AG04449 (cell line): ENCODE measurements around the gene NPAS2.

Experiments used
- CTCF ChIA-PET: fragments of 350-600 bp; formaldehyde crosslinking; extraction: SDS; loops from one replicate; lab custom pipeline; 2021; ENCODE audit warnings: antibody characterized with exemption; lab: Yijun Ruan, JAX
- POLR2A ChIA-PET: fragments of 400-600, 350-600 bp; formaldehyde crosslinking; extraction: SDS; loops from one replicate; lab custom pipeline; 2020; ENCODE audit warnings: antibody characterized with exemption, inconsistent platforms; lab: Yijun Ruan, JAX
- DNase-seq: peaks from one replicate; pipeline ENCODE4 v3.0.0-alpha.2; 2010; ENCODE audit warnings: low read depth, low spot score
- H3K4me3 ChIP-seq: 2 replicates; pipeline ENCODE4 v1.5.1; 2011; ENCODE audit warnings: low read depth, mild to moderate bottlenecking, control low read depth, low read length
- CTCF ChIP-seq: IDR thresholded peaks from one replicate; pipeline ENCODE4 v1.5.1; 2011; ENCODE audit warnings: mild to moderate bottlenecking, moderate library complexity, low read length, control low read depth, inconsistent platforms; ENCODE audit not compliant: insufficient read depth; ENCODE audit errors: missing control alignments

Gene NPAS2

DNA sequence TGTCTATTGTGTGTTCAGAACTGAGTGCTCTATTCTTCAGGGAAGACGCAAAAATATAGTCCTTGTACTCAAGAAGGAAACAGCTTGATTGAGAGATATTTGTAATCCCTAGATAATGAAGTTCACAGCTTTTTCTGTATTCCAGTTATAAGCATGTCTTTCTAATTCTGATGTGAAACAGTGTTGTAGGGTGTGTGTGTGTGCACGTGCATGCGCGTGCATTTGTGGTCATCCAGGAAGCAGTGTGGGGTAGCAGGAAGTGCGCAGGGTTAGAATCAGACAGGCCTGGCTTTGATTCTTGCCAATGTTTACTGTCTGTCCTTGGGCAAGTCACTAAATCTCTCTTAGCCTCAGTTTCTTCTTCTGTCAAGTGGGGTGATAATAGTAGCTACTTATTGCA, 87.9 kb downstream of the NPAS2 start:
- POLR2A ChIA-PET, result no interaction called here
- CTCF ChIA-PET, result no interaction called here
- H3K4me3 ChIP-seq, result no peak overlapping the region
- TF ChIP-seq CTCF, result no peak
- no peak for DNase-seq

GRCh38 chr2:100909534-100910081, 89.7 kb downstream of the NPAS2 start:
- DNase-seq, result no peak
- no peak for TF ChIP-seq CTCF
- POLR2A ChIA-PET, result no interaction called here
- H3K4me3 ChIP-seq, result no peak overlapping the region
- CTCF ChIA-PET, result no interaction called here

DNA sequence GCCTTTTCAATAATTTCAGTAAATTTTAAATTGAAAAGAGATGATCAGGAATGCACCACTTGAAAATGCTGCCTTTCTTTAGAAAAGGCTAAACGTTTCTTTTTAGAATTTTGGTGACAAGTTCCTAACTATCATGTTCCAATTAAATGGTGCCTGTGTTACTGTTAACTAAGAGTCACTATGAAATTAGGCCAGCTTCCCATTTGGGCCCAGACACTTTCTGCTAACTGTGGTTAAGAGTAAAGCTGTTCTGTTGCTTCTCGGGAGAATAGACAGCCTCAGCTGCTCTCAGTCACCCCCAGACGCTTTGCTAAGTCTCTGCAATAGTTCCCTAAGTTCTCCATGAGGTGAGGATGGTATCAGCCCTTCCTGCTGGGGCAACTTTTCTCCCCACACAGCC, 90.2 kb downstream of the NPAS2 start:
- ChIA-PET CTCF (no interaction called here), POLR2A (no interaction called here)
- no peak overlapping the region for H3K4me3 ChIP-seq
- no peak for TF ChIP-seq CTCF
- no peak for DNase-seq

DNA sequence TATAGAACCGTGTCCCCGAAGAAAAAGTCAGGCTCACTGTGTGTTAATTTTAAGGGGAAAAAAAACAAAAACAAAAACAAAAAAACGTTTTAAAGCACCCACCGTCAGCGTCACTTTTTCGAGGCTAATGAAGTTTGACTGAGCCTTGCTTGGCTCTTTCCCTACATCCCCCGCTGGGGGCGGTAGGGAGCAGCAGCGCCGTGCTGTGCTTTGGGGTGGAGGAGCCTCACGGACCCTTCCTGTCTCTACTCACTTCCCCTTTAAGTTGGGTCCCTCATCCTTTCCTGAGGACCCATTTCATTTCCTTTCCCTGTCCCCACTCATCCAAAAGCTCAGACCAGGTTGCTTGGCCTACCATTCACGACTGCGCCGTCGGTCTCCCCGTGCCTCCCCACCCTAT, 99.4 kb downstream of the NPAS2 start:
- TF ChIP-seq CTCF, result peak; percentile 11
- CTCF ChIA-PET, result interaction anchor here (1.1 to 2.1 kb wide), 3 partner anchors 13 to 189 kb away, joined by 3 to 8 read pairs (median 5); no protein-coding TSS in a partner anchor
- no peak for DNase-seq

DNA sequence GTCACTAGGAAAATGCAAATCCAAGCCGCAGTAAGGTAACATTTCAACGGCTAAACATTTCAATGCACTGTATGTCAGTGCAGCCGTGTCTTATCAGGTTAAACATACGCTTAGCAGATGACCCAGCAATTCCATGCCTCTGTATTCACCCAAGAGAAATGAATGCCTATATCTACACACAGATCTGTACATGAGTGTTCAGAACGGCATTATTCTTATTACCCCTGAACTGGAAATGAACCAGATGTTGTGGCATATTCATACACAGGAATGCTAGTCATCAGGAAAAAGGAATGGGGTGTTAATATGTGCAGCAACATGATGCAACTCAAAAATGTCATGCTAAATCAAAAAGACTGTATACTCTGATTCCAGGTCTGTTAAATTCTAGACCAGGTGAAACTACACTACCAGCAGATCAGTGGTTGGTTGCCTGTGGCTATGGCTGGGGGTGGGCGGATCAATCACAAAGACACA, 101.8 kb downstream of the NPAS2 start:
- DNase-seq, result peak; percentile 75
- no peak for TF ChIP-seq CTCF
- ChIA-PET POLR2A (no interaction called here), CTCF (interaction anchor here (0.7 to 1.3 kb wide), 3 partner anchors 16 to 192 kb away, joined by 3 to 4 read pairs (median 4); no protein-coding TSS in a partner anchor)
- no peak overlapping the region for H3K4me3 ChIP-seq

More for the DNA sequence above, 99.4 kb downstream of the NPAS2 start:
- POLR2A ChIA-PET, result no interaction called here
- no peak overlapping the region for H3K4me3 ChIP-seq

DNA sequence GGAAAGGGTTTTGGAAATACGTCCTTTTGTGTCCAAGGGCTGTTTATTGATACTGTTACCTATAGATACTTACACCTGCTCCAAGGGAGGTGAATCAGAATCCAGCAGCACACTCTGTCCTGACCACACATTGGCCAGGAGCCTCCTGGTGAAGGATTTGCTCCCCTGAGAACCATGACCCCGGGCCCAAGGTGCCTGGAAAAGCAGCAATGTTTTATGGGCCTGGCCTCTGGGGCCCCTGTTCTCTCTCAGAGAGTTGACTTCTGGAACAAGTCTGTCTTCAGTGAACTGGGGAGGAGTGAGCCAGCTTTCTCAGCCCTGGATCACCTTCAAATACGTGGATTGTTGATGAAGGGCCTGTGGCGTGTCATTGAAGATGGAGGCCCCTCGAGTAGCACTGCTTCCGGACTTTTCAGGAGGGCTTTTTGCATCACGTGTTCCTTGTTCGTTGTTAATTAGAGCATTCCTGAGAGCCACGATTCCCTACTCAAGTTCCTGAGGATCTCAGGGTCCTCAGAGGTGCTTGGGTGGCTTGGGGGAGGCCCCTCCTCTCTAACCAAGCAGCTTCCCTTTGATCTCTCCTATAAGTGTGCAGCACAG, 103.6 kb downstream of the NPAS2 start:
- ChIA-PET POLR2A (interaction anchor here (1.5 kb wide), 1 partner anchor 35 kb away, joined by 3 read pairs; no protein-coding TSS in a partner anchor), CTCF (interaction anchor here (1.1 to 1.2 kb wide), 3 partner anchors 9 to 36 kb away, joined by 3 read pairs; no protein-coding TSS in a partner anchor)
- DNase-seq, result no peak
- TF ChIP-seq CTCF, result no peak
- no peak overlapping the region for H3K4me3 ChIP-seq
